Measurements from ENCODE around the gene THTPA.

DNA sequence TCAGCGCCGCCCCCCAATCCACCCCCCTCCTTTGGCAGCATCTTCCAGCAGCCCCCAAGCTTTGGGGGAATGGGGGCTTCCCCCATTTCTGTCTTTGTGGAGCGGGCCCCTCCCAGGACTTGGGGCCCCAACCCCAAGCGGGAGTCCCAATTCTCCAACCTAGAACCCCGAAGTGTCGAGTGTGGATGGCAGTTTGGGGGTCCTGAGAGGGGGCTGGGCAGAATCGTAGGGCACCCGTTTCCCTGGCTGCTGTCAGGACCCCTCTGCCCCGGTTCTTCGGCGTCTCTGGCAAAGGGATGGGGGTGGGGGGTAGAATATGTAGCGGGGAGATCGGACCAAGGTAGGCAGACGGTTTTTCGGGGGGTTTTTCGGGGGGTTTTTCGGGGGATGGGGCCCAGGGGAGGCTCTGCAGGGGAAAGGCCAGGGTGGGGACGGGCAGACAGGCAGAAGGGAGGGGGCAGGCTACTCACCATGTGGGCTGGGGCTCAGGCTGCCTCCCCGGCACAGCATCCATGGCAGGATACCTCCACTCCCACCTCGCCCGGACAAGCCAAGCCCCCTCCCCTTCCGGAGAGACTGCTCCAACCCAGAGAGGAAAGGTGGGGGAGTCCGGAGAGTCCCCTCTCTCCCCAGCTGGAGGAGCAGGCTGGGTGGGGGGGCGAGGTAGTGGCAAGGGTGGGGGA is 21.8 kb downstream of the THTPA start:
- TF ChIP-seq YY1 (IDR thresholded peaks at IDR 0.05; ENCODE audit: low read depth) (no peak), TEAD4 (IDR thresholded peaks at IDR 0.05) (no peak)

Measured in Ishikawa (cell line).